GM12875 (cell line): ENCODE measurements around the gene SERINC1.
"Not testable (repeated sequence)": the region's sequence is repeated elsewhere in the genome, so short reads cannot be mapped to it uniquely, and the experiment has no call there.

Source experiments
- H3K4me3 ChIP-seq: one replicate; pipeline ENCODE4 v1.5.1; 2011; ENCODE audit warnings: low read depth, low read length, control low read depth
- CTCF ChIP-seq: IDR thresholded peaks from 2 replicates; pipeline ENCODE4 v1.5.1; 2011; ENCODE audit warnings: low read depth, mild to moderate bottlenecking, control low read depth, inconsistent platforms, low read length, moderate library complexity, borderline replicate concordance; ENCODE audit not compliant: insufficient read depth

SERINC1 gene

GRCh38 chr6:122458087-122458486 is 13.5 kb downstream of the SERINC1 start:
- no peak overlapping the region for H3K4me3 ChIP-seq
- no peak for TF ChIP-seq CTCF

GRCh38 chr6:122455116-122455515 is 16.5 kb downstream of the SERINC1 start:
- not testable (repeated sequence) for H3K4me3 ChIP-seq

GRCh38 chr6:122454673-122455072 is 16.9 kb downstream of the SERINC1 start:
- no peak for TF ChIP-seq CTCF
- H3K4me3 ChIP-seq: no peak overlapping the region

- H3K4me3 ChIP-seq: no peak overlapping the region
- no peak for TF ChIP-seq CTCF
Observed at GRCh38 chr6:122452509-122452908, 19.1 kb downstream of the SERINC1 start.

- TF ChIP-seq CTCF: no peak
- no peak overlapping the region for H3K4me3 ChIP-seq
Observed at GRCh38 chr6:122449069-122449468, 22.5 kb downstream of the SERINC1 start.

GRCh38 chr6:122445274-122445673 is 26.3 kb downstream of the SERINC1 start:
- no peak overlapping the region for H3K4me3 ChIP-seq
- no peak for TF ChIP-seq CTCF

GRCh38 chr6:122438975-122439374 is 32.6 kb downstream of the SERINC1 start:
- TF ChIP-seq CTCF: no peak
- no peak overlapping the region for H3K4me3 ChIP-seq

- H3K4me3 ChIP-seq: no peak overlapping the region
- TF ChIP-seq CTCF: no peak
Observed at GRCh38 chr6:122432816-122433215, 38.8 kb downstream of the SERINC1 start.
